ENCODE results near the gene ZEB1. TPM values are rescaled to one million over a fixed set of nuclear protein-coding genes. Genes with fewer than 3 reads are reported as not detected.

Gene ZEB1
- total and polyA plus RNA-seq, 2 of the 4 experiments (the other 2 are of a cell fraction): 23.7 to 108 TPM

GRCh38 chr10:31368724-31369123, 49.7 kb downstream of the ZEB1 start:
- Histone ChIP-seq H2AK9ac (replicated peaks; ENCODE audit: low read depth, low read length, poor library complexity) (no peak overlapping the region), H3K36me3 (ENCODE audit: control insufficient read depth, insufficient read depth, low read length) (peaks cover 4% of the 10 kb centered on the region; the same call in 1 of the 2 replicates), H2BK5ac (ENCODE audit: low read depth, low read length, poor library complexity, severe bottlenecking) (peak overlapping the region; percentile 13), H4K8ac (ENCODE audit: low read depth in 2 of 2, low read length in 2 of 2) (no peak overlapping the region), H4K5ac (ENCODE audit: low read depth, low read length) (no peak overlapping the region), H2BK20ac (ENCODE audit: low read depth, low read length) (no peak overlapping the region), H3K18ac (ENCODE audit: low read depth, low read length) (no peak overlapping the region), H3K23ac (ENCODE audit: low read depth, low read length) (no peak overlapping the region), H3K4me3 (ENCODE audit: insufficient read depth, low read depth, low read length) (no peak overlapping the region), H3K4me1 (ENCODE audit: control insufficient read depth, insufficient read depth, low read length) (no peaks in the 10 kb centered on the region; the same call in 1 of the 2 replicates), H3K4ac (ENCODE audit: low read depth, low read length) (no peak overlapping the region), H3K27ac (ENCODE audit: insufficient read depth, low read length) (no peak overlapping the region), H2BK120ac (ENCODE audit: low read depth, low read length) (no peak overlapping the region), H3K56ac (ENCODE audit: extremely low read depth, insufficient read depth, low read length) (no peak overlapping the region), H3K79me1 (ENCODE audit: low read depth in 1 of 2, low read length in 2 of 2) (peaks cover 4 to 50% of the 10 kb centered on the region in 2 experiments), H3K9ac (ENCODE audit: low read depth, low read length) (no peak overlapping the region), H2BK15ac (ENCODE audit: low read depth, low read length) (no peak overlapping the region), H3K9me3 (ENCODE audit: control insufficient read depth, insufficient read depth, low read length) (no peaks in the 10 kb centered on the region), H2AK5ac (ENCODE audit: low read depth, low read length) (no peak overlapping the region), H3K4me2 (ENCODE audit: low read depth, low read length) (no peak overlapping the region), H4K91ac (ENCODE audit: insufficient read depth, low read depth, low read length) (no peak overlapping the region), H3K9me1 (ENCODE audit: insufficient read depth, low read length) (peaks cover 5% of the 10 kb centered on the region; the same call in 1 of the 2 replicates), H2AFZ (replicated peaks; ENCODE audit: low read length, poor library complexity) (no peak overlapping the region), H3K14ac (replicated peaks; ENCODE audit: low read depth, low read length) (no peak overlapping the region), H4K20me1 (ENCODE audit: insufficient read depth, low read length) (peaks cover 86% of the 10 kb centered on the region), H3K27me3 (ENCODE audit: control insufficient read depth, insufficient read depth, low read length) (no peaks in the 10 kb centered on the region)
- intact Hi-C loops (cut with micrococcal nuclease): no loop called here
- dilution Hi-C loops (cut with HindIII; ENCODE audit: low sequenced_read_pairs, unreplicated experiment): no loop called here
- ATAC-seq (ENCODE audit: low read depth) (no peak), DNase-seq (no peak)
- in situ Hi-C loops (cut with MboI; ENCODE audit: low sequenced_read_pairs): no loop called here
- ChIA-PET CTCF (no interaction called here), POLR2A (ENCODE audit: unreplicated experiment) (no interaction called here)
- TF ChIP-seq RAD21 (IDR thresholded peaks at IDR 0.05; ENCODE audit: low read length) (no peak), CEBPB (IDR thresholded peaks at IDR 0.05; ENCODE audit: low read depth, low read length) (peak; percentile 24; the same call in 1 of the 2 replicates), MXI1 (IDR thresholded peaks at IDR 0.05; ENCODE audit: borderline replicate concordance, low read depth, low read length) (no peak)
- no TSS peak for BruUV-seq (replicated peaks)
